GM18511 (cell line): Measurements from ENCODE around the gene SLF2.
"Not testable (repeated sequence)": the region's sequence is repeated elsewhere in the genome, so short reads cannot be mapped to it uniquely, and the experiment has no call there.

ENCODE experiments used
- ATAC-seq: cut with Tn5 transposase; IDR thresholded peaks from one replicate; pipeline ENCODE4 v1.9.1; 2021; ENCODE audit warnings: mild to moderate bottlenecking, moderate library complexity; ENCODE audit not compliant: unreplicated experiment

The SLF2 gene

GRCh38 chr10:100960251-100960650, 47.5 kb downstream of the SLF2 start:
- no peak for ATAC-seq

- ATAC-seq = no peak
Observed at GRCh38 chr10:100962351-100963080, 49.8 kb downstream of the SLF2 start.

GRCh38 chr10:100963826-100964225, 51.1 kb downstream of the SLF2 start:
- ATAC-seq = no peak

- ATAC-seq = no peak
Observed at GRCh38 chr10:100965820-100966219, 53.1 kb downstream of the SLF2 start.

GRCh38 chr10:100966887-100967286, 54.1 kb downstream of the SLF2 start:
- no peak for ATAC-seq

- ATAC-seq = no peak
Observed at GRCh38 chr10:100967332-100967731, 54.6 kb downstream of the SLF2 start.

GRCh38 chr10:100968062-100968736, 55.4 kb downstream of the SLF2 start:
- ATAC-seq = no peak

GRCh38 chr10:100968863-100969186, 56.1 kb downstream of the SLF2 start:
- ATAC-seq = no peak

- peak; percentile 60 for ATAC-seq
Observed at GRCh38 chr10:100969187-100970075, 56.7 kb downstream of the SLF2 start, which contains the start of gene SEMA4G. Gene SEMA4G (plus strand): TSS chr10:100969504. CDS start chr10:100972913, 3,409 bp downstream.

- ATAC-seq = no peak
Observed at GRCh38 chr10:100970076-100970913, 57.5 kb downstream of the SLF2 start.

GRCh38 chr10:100970914-100971811, 58.4 kb downstream of the SLF2 start:
- ATAC-seq = no peak

GRCh38 chr10:100972115-100972903, 59.5 kb downstream of the SLF2 start:
- no peak for ATAC-seq

- no peak for ATAC-seq
Observed at GRCh38 chr10:100972904-100973535, 60.3 kb downstream of the SLF2 start.

GRCh38 chr10:100975397-100975796, 62.6 kb downstream of the SLF2 start:
- not testable (repeated sequence) for ATAC-seq

GRCh38 chr10:100976906-100977305, 64.1 kb downstream of the SLF2 start:
- ATAC-seq = no peak

GRCh38 chr10:100977436-100977835, 64.7 kb downstream of the SLF2 start:
- no peak for ATAC-seq

GRCh38 chr10:100978121-100978900, 65.5 kb downstream of the SLF2 start:
- no peak for ATAC-seq

GRCh38 chr10:100978901-100979195, 66.1 kb downstream of the SLF2 start:
- no peak for ATAC-seq
